WERI-Rb-1 (cell line): ENCODE data around the gene SLC48A1.
A peak's percentile ranks its signal among the peaks of the same experiment; 100 is the strongest.

Experiments
- DNase-seq: peaks from one replicate; pipeline ENCODE4 v3.0.0-alpha.2; 2020
- H3K27ac ChIP-seq: fragments of 250-450 bp; sonication (Bioruptor Pico); 2 replicates; pipeline ENCODE4 v1.5.1; 2020; ENCODE audit warnings: mild to moderate bottlenecking, moderate library complexity
- H3K27me3 ChIP-seq: fragments of 250-450 bp; sonication (Bioruptor Pico); 2 replicates; pipeline ENCODE4 v1.5.1; 2021; ENCODE audit warnings: mild to moderate bottlenecking, low read depth, moderate library complexity; ENCODE audit not compliant: insufficient read depth, severe bottlenecking
- H3K36me3 ChIP-seq: fragments of 250-450 bp; sonication (Bioruptor Pico); 2 replicates; pipeline ENCODE4 v1.5.1; 2020; ENCODE audit warnings: mild to moderate bottlenecking, moderate library complexity
- H3K4me3 ChIP-seq: 2 replicates; pipeline ENCODE4 v1.5.1; 2011; ENCODE audit warnings: low read depth, mild to moderate bottlenecking, control low read depth, low read length
- H3K9me3 ChIP-seq: fragments of 250-450 bp; sonication (Bioruptor Pico); 2 replicates; pipeline ENCODE4 v1.5.1; 2021; ENCODE audit warnings: mild to moderate bottlenecking, moderate library complexity; ENCODE audit not compliant: severe bottlenecking
- CTCF ChIP-seq: IDR thresholded peaks from 2 replicates; pipeline ENCODE4 v1.5.1; 2011; ENCODE audit warnings: low read depth, mild to moderate bottlenecking, control low read depth, inconsistent platforms, low read length

Gene SLC48A1

GRCh38 chr12:47820631-47821345, 47.8 kb downstream of the SLC48A1 start:
- Histone ChIP-seq H3K4me3 (peak overlapping the region; percentile 63), H3K27me3 (no peaks in the 10 kb centered on the region), H3K27ac (peak overlapping the region; percentile 77; the same call in 1 of the 2 replicates), H3K9me3 (no peaks in the 10 kb centered on the region), H3K36me3 (0 out of 2 replicates have a peak, but pooled peaks cover 4% of the 10 kb centered on the region)
- no peak for DNase-seq
- TF ChIP-seq CTCF: no peak

GRCh38 chr12:47821346-47821706, 48.3 kb downstream of the SLC48A1 start:
- Histone ChIP-seq H3K36me3 (0 out of 2 replicates have a peak, but pooled peaks cover 4% of the 10 kb centered on the region), H3K27ac (no peak overlapping the region), H3K4me3 (no peak overlapping the region), H3K27me3 (no peaks in the 10 kb centered on the region), H3K9me3 (no peaks in the 10 kb centered on the region)
- no peak for TF ChIP-seq CTCF
- no peak for DNase-seq

GRCh38 chr12:47822401-47822800, 49.4 kb downstream of the SLC48A1 start:
- no peak for TF ChIP-seq CTCF
- no peaks in the 10 kb centered on the region for H3K9me3 ChIP-seq
- no peak for DNase-seq
- H3K27ac ChIP-seq: no peak overlapping the region
- no peak overlapping the region for H3K4me3 ChIP-seq
- no peaks in the 10 kb centered on the region for H3K27me3 ChIP-seq
- 0 out of 2 replicates have a peak, but pooled peaks cover 4% of the 10 kb centered on the region for H3K36me3 ChIP-seq

GRCh38 chr12:47822863-47823262, 49.8 kb downstream of the SLC48A1 start:
- no peaks in the 10 kb centered on the region for H3K9me3 ChIP-seq
- H3K4me3 ChIP-seq: no peak overlapping the region
- 0 out of 2 replicates have a peak, but pooled peaks cover 1% of the 10 kb centered on the region for H3K36me3 ChIP-seq
- H3K27me3 ChIP-seq: no peaks in the 10 kb centered on the region
- no peak overlapping the region for H3K27ac ChIP-seq
- DNase-seq: no peak
- no peak for TF ChIP-seq CTCF

- Histone ChIP-seq H3K36me3 (no peaks in the 10 kb centered on the region), H3K27ac (no peak overlapping the region), H3K4me3 (no peak overlapping the region), H3K9me3 (no peaks in the 10 kb centered on the region), H3K27me3 (no peaks in the 10 kb centered on the region)
- no peak for DNase-seq
- no peak for TF ChIP-seq CTCF
Measured at GRCh38 chr12:47823422-47824086, 50.5 kb downstream of the SLC48A1 start.
